Activated CD8-positive, alpha-beta memory T cell treated with anti-CD3 and anti-CD28 coated beads for 48 hours (primary cell): ENCODE results near the gene PRKACB.
"Not testable (repeated sequence)": the region's sequence is repeated elsewhere in the genome, so short reads cannot be mapped to it uniquely, and the experiment has no call there.

Experiments used
- DNase-seq, 3 experiments: peaks; one replicate each; pipeline ENCODE4 v3.0.0-alpha.2; 2020; ENCODE audit warnings: low read depth in 2 of 3, low spot score in 2 of 3

PRKACB gene

GRCh38 chr1:84265867-84266266 is 121.8 kb downstream of the PRKACB start:
- no peak for DNase-seq

DNA sequence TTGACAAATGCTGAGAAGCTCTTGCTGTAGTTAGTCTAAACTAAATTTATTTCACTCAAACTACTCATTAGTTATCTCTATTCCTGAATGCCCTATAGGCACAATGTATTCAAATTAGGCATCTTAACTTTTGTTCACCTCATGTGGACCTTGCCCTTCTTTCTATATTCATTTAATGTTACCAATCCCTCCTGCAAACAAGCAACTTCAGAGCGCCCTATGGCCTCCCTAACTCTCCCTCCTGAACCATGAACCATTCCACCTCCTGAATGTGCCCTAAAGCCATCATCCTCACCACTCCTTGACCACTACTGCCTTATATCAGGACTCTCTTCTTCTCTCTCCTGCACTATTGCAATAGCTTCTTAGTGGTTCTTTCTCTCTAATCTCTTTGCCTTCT is 122.7 kb downstream of the PRKACB start:
- DNase-seq = no peak

DNA sequence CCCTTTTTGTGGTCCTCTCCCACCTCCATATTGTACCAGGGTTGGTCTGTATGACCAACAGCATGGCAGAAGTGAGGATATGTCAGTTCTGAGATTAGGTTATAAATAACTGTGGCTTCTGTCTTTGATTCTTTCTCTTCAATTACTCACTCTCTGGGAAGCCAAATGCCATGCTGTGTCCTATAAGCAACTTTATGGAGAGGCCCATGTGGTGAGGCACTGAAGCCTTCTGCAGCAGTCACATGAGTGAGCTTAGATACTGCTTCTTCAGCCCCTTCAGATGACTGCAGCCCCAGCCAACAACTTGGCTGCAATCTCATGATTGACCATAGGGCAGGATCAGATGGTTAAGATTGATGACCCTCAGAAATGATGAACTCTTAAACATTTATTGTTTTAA is 123.4 kb downstream of the PRKACB start:
- DNase-seq = no peak

GRCh38 chr1:84268346-84268745 is 124.3 kb downstream of the PRKACB start:
- no peak for DNase-seq

GRCh38 chr1:84269306-84269705 is 125.2 kb downstream of the PRKACB start:
- no peak for DNase-seq

DNA sequence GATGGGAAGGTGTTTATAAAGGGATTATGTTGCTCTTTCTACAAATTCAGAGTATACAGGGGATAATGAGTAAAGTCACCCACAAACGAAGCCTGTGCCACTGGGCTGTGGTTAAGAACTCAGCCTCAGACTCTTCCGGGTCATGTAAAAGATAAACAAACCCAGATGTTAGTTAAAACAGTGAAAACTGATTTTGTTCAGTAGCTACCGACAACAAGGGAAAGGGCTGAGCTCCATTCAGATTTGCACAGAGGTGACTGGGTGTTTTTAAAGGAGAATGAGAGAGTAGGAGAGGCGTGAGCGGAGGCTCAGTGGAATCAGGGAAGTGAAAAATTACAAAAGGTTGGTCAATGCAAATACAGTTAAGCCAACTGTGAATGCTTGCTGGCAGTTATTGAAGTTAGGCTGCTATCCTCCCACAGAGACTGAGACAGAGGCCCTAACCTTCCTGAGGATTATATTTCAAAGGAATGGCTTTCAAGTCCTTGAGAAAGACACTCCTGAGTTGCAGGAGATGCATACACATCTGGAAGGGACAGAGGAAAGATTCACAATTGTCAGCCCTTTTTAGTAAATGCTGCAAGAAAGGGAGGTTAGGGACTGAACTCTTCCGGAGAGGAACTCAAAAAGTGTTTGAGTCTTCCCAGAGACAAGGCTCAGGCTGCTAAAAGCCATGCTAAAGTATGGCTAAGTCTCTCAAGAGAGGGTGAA is 127.5 kb downstream of the PRKACB start:
- DNase-seq = no peak

DNA sequence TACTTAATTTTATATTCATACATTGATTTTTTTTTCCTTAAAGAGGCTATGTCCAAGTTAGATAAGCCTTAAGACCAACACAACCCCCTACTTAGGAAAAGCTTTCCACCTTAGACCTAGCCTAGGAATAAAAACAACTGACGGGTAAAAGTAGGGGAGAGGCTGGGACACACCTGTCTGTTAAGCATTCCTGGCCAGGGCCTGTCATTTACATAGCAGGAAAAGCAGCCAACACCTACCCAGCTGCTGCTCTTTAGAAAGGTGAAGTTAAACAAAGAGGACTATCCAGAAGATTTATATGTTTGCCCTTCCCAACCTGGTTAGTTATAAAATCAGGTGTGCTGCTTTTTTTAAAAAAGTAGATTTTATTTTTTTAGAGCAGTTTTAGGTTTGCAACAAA is 128.3 kb downstream of the PRKACB start:
- DNase-seq = no peak

GRCh38 chr1:84277343-84278059 is 133.4 kb downstream of the PRKACB start:
- DNase-seq = no peak

DNA sequence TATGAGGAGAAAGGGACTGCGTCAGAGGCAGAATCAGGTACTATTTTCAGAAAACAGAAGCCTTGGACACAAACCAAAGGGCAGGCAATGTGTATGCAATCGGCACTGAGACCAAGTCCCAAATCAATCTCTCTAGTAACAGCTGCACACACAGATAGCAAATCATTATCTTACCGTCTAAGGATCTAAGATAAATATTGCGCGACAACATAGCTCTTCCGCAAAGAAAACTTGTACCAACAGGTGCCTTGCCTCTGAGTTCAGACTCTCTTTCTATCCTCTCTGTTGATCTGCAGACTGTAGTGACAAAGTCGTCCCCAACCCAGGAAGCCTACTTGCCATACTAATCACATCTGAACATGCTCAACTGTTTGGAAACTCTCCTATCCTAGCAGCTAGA is 134.8 kb downstream of the PRKACB start:
- no peak for DNase-seq

GRCh38 chr1:84280912-84281311 is 136.8 kb downstream of the PRKACB start:
- no peak for DNase-seq

GRCh38 chr1:84282780-84283333 is 138.8 kb downstream of the PRKACB start:
- DNase-seq = no peak

DNA sequence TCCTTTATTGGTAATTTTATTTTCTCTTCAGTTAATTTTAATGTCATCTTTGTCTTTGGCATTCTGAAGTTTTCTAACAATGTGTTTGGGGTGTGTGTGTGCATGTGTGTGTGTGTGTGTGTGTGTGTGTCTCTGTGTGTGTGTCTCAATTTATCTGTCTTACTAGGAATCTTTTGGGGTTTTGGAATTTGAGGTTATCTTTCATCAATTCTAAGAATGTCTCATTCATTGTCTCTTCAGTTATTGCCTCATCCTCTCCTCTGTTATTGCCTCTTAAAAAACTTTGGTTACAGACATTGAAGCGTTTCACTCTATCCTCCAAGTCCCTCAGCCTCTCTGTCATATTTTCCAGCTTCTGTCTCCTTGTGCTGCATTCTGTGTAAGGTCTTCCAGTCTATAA is 139.3 kb downstream of the PRKACB start:
- no peak for DNase-seq

- DNase-seq = no peak
These were observed 142.0 kb downstream of the PRKACB start for GRCh38 chr1:84286071-84286470.

GRCh38 chr1:84287389-84287788 is 143.3 kb downstream of the PRKACB start:
- not testable (repeated sequence) for DNase-seq
